Mesangial cell (primary cell): ENCODE results near the gene SPATA16. TPM values are rescaled to one million over a fixed set of nuclear protein-coding genes. Genes with fewer than 3 reads are reported as not detected.

Experiments
- total RNA-seq: library from RNA; depleted of rRNA; stranded (reverse); fragments of >200 nt; gene quantifications from 2 replicates; pipeline ENCODE4 v1.2.3, GENCODE V29; 2015

Gene SPATA16, protein sequence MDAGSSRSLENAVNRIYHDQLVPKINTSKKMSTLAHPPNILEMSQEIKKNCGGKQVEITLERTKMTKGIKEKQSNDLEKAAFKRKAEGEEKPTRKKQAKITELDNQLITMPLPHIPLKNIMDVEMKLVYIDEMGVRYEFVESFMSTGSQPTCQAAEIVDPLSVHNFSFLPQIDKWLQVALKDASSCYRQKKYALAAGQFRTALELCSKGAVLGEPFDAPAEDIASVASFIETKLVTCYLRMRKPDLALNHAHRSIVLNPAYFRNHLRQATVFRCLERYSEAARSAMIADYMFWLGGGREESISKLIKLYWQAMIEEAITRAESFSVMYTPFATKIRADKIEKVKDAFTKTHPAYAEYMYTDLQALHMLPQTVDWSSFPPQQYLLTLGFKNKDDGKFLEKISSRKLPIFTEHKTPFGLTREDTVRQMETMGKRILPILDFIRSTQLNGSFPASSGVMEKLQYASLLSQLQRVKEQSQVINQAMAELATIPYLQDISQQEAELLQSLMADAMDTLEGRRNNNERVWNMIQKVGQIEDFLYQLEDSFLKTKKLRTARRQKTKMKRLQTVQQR
- total RNA-seq = not detected in 2 replicates

GRCh38 chr3:173140986-173141385, at the start of gene SPATA16:
Gene SPATA16, minus strand, starts transcription at chr3:173141235. Its CDS starts 23,504 bp downstream, at chr3:173117731.

